UCSD-AML1 (cell line): ENCODE data around the gene FZD2.
"Not testable (repeated sequence)": the region's sequence is repeated elsewhere in the genome, so short reads cannot be mapped to it uniquely, and the experiment has no call there.

Experiments used
- DNase-seq: peaks from one replicate; lab custom pipeline; 2025; ENCODE audit not compliant: unreplicated experiment; lab: John Stamatoyannopoulos, UW

FZD2 gene

GRCh38 chr17:44575403-44575802, 18.1 kb downstream of the FZD2 start:
- DNase-seq = no peak

GRCh38 chr17:44578947-44579346, 21.7 kb downstream of the FZD2 start:
- DNase-seq = no peak

GRCh38 chr17:44581868-44582267, 24.6 kb downstream of the FZD2 start:
- DNase-seq = peak; percentile 29

GRCh38 chr17:44584443-44584842, 27.2 kb downstream of the FZD2 start:
- DNase-seq = no peak

GRCh38 chr17:44585315-44585714, 28.0 kb downstream of the FZD2 start:
- DNase-seq = no peak

DNA sequence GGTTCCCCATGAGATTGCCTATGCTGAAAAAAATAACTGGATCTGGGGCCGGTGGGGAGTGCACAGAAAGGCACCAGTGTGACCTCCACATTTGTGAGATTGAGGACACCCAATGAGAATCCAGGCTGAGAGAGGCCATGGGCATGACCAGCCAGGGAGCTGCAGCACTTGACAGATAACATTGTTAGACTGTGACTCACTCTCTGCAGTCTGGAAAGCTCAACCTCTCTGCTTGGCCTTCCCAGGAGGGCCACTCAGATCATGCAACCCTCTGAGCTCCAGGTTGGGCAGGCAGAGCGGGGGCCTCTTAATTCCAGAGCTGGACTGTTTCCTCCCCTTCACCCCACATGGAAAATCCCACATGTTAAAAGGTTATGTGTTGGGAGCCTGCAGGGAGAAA, 30.1 kb downstream of the FZD2 start:
- DNase-seq = no peak

DNA sequence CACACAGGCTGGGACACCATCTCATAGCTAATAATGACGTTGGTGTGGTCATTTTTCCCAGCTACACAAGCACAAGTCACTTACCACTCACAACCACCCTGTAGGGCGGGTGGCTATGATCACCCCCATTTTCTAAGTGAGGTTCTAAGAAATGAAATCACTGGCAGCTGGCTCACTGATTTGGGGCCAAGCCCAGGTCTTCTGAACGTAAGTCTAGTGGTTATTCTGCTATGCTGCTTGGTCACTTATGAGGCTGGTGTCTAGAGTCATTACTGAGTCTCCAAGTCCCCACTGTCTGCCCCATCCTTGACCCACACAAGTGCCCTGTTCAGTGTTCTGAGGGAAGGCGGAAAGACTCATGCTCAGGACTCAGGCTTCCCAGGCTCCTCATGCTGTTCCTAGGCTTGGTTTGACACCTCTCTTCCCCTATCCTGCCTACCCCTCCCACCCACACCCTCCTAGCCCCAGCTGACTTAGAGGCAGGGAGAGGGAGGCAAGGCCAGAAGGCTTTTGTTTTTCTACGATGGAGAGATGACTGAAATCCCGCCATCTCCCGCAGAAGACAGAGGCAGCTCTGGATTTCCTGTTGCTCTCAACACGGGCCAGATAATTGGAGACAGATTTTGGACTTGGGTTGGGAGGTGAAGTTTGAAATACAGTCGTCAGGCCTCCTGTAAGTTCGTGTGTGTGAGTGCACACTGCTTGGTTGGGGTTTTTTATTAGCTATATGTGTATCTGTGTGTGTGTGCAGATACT, 32.2 kb downstream of the FZD2 start:
- DNase-seq = no peak

DNA sequence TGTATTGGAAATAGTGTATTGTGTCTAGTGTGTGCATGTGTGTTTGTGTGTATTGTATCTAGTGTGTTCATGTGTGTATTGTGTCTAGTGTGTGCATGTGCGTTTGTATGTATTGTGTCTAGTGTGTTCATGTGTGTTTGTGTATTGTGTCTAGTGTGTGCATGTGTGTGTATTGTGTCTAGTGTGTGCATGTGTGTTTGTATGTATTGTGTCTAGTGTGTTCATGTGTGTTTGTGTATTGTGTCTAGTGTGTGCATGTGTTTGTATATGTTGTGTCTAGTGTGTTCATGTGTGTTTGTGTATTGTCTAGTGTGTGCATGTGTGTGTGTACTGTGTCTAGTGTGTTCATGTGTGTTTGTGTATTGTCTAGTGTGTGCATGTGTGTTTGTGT, 32.8 kb downstream of the FZD2 start:
- DNase-seq = not testable (repeated sequence)

DNA sequence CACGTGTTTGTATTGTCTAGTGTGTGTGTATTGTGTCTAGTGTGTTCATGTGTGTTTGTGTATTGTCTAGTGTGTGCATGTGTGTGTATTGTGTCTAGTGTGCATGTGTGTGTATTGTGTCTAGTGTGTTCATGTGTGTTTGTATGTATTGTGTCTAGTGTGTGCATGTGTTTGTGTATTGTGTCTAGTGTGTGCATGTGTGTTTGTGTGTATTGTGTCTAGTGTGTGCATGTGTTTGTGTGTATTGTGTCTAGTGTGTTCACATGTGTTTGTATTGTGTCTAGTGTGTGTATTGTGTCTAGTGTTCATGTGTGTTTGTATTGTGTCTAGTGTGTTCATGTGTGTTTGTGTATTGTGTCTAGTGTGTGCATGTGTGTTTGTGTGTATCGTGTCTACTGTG, 33.5 kb downstream of the FZD2 start:
- DNase-seq = not testable (repeated sequence)

GRCh38 chr17:44591206-44591605, 33.9 kb downstream of the FZD2 start:
- DNase-seq = no peak

GRCh38 chr17:44593156-44593555, 35.9 kb downstream of the FZD2 start:
- DNase-seq = no peak

- DNase-seq = no peak
Measured at GRCh38 chr17:44595216-44595775, 38.0 kb downstream of the FZD2 start.

DNA sequence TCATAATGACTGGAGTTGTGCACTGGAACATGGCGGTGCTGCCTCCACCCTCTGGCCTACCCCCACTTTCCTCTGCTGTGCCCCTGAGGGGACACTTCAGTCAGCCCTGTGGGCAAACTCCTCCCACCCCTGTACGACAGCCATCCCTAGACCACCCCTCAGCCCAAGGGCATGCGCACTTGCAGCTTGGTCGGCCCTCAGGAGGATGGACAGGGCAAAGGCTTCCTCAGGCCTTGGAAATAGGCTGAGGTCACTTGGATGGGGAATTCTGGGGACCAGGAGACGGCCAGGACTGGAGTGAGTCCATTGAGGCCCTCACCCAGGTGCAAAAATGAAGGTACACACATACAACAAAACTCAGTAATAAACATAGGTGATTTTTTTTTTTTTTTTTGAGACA, 41.0 kb downstream of the FZD2 start:
- DNase-seq = no peak

DNA sequence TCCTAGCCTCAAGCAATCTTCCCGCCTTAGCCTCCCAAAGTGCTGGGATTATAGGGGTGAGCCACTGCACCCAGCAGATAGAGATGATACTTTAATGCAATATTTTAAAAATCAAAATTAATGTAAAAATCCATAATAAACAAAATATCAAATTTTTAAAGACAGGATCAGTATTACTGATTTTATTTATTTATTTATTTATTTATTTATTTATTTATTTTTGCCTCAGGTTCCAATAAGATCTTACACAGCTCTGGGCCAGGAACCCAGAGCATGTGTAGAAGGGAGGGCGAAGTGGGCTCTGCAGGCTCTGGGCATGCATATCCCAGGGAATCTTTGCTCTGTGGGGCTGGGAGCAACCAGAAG, 41.6 kb downstream of the FZD2 start:
- no peak for DNase-seq

- DNase-seq = no peak
Measured at GRCh38 chr17:44599298-44600175, 42.3 kb downstream of the FZD2 start.

- DNase-seq = no peak
Measured at GRCh38 chr17:44601539-44601938, 44.3 kb downstream of the FZD2 start.

GRCh38 chr17:44601973-44602372, 44.7 kb downstream of the FZD2 start:
- DNase-seq = no peak

DNA sequence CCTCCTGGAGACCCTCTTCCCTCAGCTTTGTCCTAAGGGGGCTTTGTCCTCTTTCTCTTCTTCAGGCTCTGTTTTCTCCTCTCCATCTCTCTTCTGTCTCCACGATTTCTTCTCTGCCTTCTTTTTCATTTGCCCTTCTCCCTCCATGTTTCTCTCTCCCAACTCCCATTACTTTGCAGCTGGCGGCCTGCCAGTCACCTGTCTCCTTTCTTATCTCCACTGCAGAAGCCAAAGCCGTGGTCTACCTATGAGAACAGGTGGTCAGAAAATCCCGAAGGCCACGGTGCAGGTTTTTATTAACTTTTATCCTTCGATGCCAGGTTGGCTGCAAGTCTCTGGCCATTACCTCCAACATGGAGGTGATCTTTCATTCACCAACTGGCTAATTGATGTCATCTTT, 45.1 kb downstream of the FZD2 start:
- DNase-seq = no peak

DNA sequence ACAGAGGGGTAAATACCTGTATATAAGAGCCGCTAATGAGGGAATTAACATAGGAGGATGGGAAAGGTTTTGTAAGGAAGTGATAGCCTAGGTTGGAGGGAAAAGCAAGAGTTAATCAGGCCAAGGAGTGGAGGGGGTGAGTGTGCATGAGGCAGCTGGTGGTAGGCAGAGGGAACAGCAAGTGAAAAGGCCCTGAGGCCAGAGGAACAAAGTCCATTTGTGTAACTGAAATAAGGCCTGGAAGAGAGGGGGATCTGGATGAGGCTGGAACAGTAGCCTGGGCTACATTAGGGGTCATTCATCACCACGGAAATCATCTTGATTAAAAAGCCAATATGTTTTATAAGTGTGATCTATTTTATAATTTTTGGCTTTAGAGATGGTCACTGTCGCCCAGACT, 45.7 kb downstream of the FZD2 start:
- DNase-seq = no peak

DNA sequence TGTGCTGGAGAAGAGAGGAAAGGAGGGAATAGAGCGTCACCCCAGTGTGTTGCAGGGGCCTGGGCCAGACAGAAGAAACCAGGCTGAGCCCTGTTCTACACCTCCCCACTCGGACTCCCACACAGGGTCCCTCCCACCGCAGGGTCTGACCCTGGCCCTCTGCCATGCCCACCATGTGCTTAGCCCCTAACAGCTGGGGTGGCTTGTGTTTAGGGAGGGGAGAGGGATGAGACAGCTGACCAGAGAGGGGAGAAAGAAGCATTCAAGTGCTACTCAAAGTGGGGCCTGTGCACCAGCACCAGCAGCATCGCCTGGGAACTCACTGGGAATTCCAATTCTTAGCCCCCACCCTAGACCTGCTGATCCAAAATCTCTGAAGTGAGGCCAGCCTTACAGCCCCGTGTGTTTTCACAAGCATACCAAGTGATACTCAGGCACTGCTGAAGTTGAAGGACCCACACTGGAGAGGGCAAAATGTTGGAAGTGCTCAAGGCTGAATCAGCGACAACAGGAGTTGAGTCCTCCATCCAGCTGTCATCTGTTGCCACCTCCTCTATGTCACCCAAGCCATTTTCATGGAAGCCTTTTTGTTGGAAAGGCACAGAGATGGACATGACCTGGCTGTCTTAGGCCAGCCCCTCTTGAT, 47.0 kb downstream of the FZD2 start:
- DNase-seq = no peak

DNA sequence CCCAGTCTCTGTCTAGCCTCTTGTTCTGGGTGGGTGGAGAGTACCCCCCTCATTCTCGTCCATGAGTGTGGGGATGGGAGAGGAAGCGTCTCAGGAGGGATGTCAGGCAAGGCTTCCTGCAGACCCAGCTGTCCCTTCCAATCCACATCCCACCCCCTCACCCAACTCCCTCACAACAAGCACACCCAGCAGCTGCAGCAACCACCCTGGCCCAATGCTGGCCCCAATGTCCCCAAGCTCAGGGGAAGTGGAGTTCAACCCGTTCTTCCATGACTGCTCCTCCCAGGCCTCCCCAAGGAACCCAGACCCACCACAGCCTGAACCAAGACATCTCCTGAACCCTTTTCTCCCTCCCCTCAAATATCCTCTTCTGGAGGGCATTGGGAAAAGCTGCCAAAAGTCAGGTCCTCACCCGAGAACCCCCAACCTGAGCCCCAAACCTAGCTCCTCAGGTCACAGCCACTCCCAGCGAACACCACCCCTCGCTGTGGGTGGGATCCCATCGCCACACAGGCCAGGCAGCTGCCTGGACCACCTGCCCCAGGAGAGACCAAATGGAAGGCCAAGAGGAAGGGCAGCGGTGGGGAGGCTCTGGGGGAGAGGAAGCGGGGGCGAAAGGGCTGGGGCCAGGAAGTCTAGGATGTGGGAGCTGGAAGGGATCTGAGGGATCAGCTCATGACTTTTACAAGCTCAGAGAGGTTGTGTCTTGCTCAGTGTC, 47.6 kb downstream of the FZD2 start:
- no peak for DNase-seq
